Mesenchymal stem cell (in vitro differentiated cells and primary cell): ENCODE data around the gene MNX1.

ENCODE experiments used
- DNase-seq: peaks from one replicate; pipeline ENCODE4 v3.0.0-alpha.2; 2013
- H2AFZ ChIP-seq: one replicate; pipeline ENCODE4 v1.6.1; 2013; ENCODE audit warnings: low read depth, mild to moderate bottlenecking, control low read depth, inconsistent platforms, low read length, moderate library complexity
- H2AK5ac ChIP-seq: 2 replicates; pipeline ENCODE4 v1.6.1; 2013; ENCODE audit warnings: low read length, moderate library complexity, mild to moderate bottlenecking, inconsistent platforms; ENCODE audit not compliant: severe bottlenecking
- H2BK120ac ChIP-seq: one replicate; pipeline ENCODE4 v1.6.1; 2013; ENCODE audit warnings: low read depth, mild to moderate bottlenecking, inconsistent platforms, low read length, moderate library complexity
- H2BK12ac ChIP-seq, 2 experiments: one replicate each; pipeline ENCODE4 v1.6.1; 2013; ENCODE audit warnings: inconsistent platforms in 2 of 2, low read length in 2 of 2, mild to moderate bottlenecking in 2 of 2, moderate library complexity in 2 of 2, control low read depth in 1 of 2
- H2BK15ac ChIP-seq: one replicate; pipeline ENCODE4 v1.6.1; 2013; ENCODE audit warnings: mild to moderate bottlenecking, low read depth, inconsistent platforms; ENCODE audit not compliant: poor library complexity, severe bottlenecking
- H2BK5ac ChIP-seq: 2 replicates; pipeline ENCODE4 v1.6.1; 2013; ENCODE audit warnings: low read depth, mild to moderate bottlenecking, low read length, control low read depth, inconsistent platforms; ENCODE audit not compliant: poor library complexity, severe bottlenecking
- H3K14ac ChIP-seq, 2 experiments: one replicate each; pipeline ENCODE4 v1.6.1; 2013; ENCODE audit warnings: inconsistent platforms in 2 of 2, low read length in 2 of 2, control low read depth in 1 of 2, mild to moderate bottlenecking in 1 of 2, moderate library complexity in 1 of 2
- H3K18ac ChIP-seq, 2 experiments: one replicate each; pipeline ENCODE4 v1.6.1; 2013; ENCODE audit warnings: inconsistent platforms in 2 of 2, low read length in 2 of 2, control low read depth in 1 of 2, low read depth in 1 of 2, mild to moderate bottlenecking in 1 of 2
- H3K23ac ChIP-seq, 2 experiments: one replicate each; pipeline ENCODE4 v1.6.1; 2013; ENCODE audit warnings: inconsistent platforms in 2 of 2, low read length in 2 of 2, mild to moderate bottlenecking in 2 of 2, moderate library complexity in 2 of 2, control low read depth in 1 of 2
- H3K27ac ChIP-seq: 2 replicates; pipeline ENCODE4 v1.5.1; 2013; ENCODE audit warnings: mild to moderate bottlenecking, moderate library complexity, low read length, control low read depth, inconsistent platforms; ENCODE audit not compliant: poor library complexity, severe bottlenecking
- H3K27me3 ChIP-seq, 2 experiments: 2 replicates each; pipeline versions ENCODE4 v1.6.1 to v1.7.0; 2013; ENCODE audit warnings: low read length in 2 of 2, mild to moderate bottlenecking in 2 of 2, moderate library complexity in 2 of 2, control low read depth in 1 of 2, inconsistent platforms in 1 of 2; ENCODE audit not compliant: control insufficient read depth in 1 of 2, insufficient read depth in 1 of 2
- H3K36me3 ChIP-seq, 2 experiments: 2 replicates each; pipeline versions ENCODE4 v1.6.1 to v1.7.0; 2013; ENCODE audit warnings: low read length in 2 of 2, control low read depth in 1 of 2, inconsistent platforms in 1 of 2, low read depth in 1 of 2, mild to moderate bottlenecking in 1 of 2; ENCODE audit not compliant: insufficient read depth in 2 of 2, control insufficient read depth in 1 of 2
- H3K4ac ChIP-seq, 2 experiments: one replicate each; pipeline ENCODE4 v1.6.1; 2013; ENCODE audit warnings: inconsistent platforms in 2 of 2, low read length in 2 of 2, mild to moderate bottlenecking in 2 of 2, moderate library complexity in 2 of 2, control low read depth in 1 of 2, low read depth in 1 of 2
- H3K4me1 ChIP-seq: 2 replicates; pipeline ENCODE4 v1.6.1; 2013; ENCODE audit warnings: low read depth, low read length, control low read depth; ENCODE audit not compliant: control insufficient read depth, insufficient read depth
- H3K4me2 ChIP-seq: 2 replicates; pipeline ENCODE4 v1.6.1; 2013; ENCODE audit warnings: low read length, mild to moderate bottlenecking, inconsistent platforms; ENCODE audit not compliant: poor library complexity, severe bottlenecking
- H3K4me3 ChIP-seq, 2 experiments: 2 replicates each; pipeline versions ENCODE4 v1.5.1 to v1.7.0; 2013; ENCODE audit warnings: low read length in 2 of 2, mild to moderate bottlenecking in 2 of 2, control low read depth in 1 of 2, low read depth in 1 of 2; ENCODE audit not compliant: insufficient read depth in 1 of 2
- H3K79me1 ChIP-seq: replicated peaks from 2 replicates; pipeline ENCODE4 v1.6.1; 2013; ENCODE audit warnings: mild to moderate bottlenecking, control low read depth, low read length, inconsistent platforms; ENCODE audit not compliant: poor library complexity, severe bottlenecking
- H3K9ac ChIP-seq: 2 replicates; pipeline ENCODE4 v1.7.0; 2013; ENCODE audit warnings: mild to moderate bottlenecking, low read length, moderate library complexity
- H3K9me3 ChIP-seq: 2 replicates; pipeline ENCODE4 v1.7.0; 2013; ENCODE audit warnings: mild to moderate bottlenecking, low read length; ENCODE audit not compliant: control insufficient read depth
- H4K8ac ChIP-seq: one replicate; pipeline ENCODE4 v1.6.1; 2013; ENCODE audit warnings: inconsistent platforms, mild to moderate bottlenecking, low read length, moderate library complexity
- H4K91ac ChIP-seq: one replicate; pipeline ENCODE4 v1.6.1; 2013; ENCODE audit warnings: mild to moderate bottlenecking, low read length, inconsistent platforms
- WGBS: methylation state at CpG from one replicate; pipeline ENCODE4 v1.1.7; 2013; ENCODE audit warnings: mixed read lengths; 5-methylcytosine and 5-hydroxymethylcytosine counted together

Gene MNX1

GRCh38 chr7:157032644-157033482 is 22.4 kb upstream of the MNX1 start:
- no peaks in the 10 kb centered on the region for H3K36me3 ChIP-seq
- H3K9me3 ChIP-seq, result peaks cover 17% of the 10 kb centered on the region
- WGBS, result 78% methylated on average over 25 of the region's 25 CpGs
- no peak overlapping the region for H3K4ac ChIP-seq
- H2BK15ac ChIP-seq, result no peak overlapping the region
- H3K14ac ChIP-seq, result no peak overlapping the region
- H3K79me1 ChIP-seq, result no peaks in the 10 kb centered on the region
- H3K27ac ChIP-seq, result no peak overlapping the region
- H3K27me3 ChIP-seq, result peaks cover 9 to 48% of the 10 kb centered on the region in 2 experiments
- DNase-seq, result no peak
- no peak overlapping the region for H4K91ac ChIP-seq
- H3K4me2 ChIP-seq, result no peak overlapping the region
- no peak overlapping the region for H2AFZ ChIP-seq
- no peak overlapping the region for H3K23ac ChIP-seq
- no peak overlapping the region for H2BK5ac ChIP-seq
- H2BK120ac ChIP-seq, result no peak overlapping the region
- no peak overlapping the region for H3K9ac ChIP-seq
- no peak overlapping the region for H2BK12ac ChIP-seq
- H3K4me1 ChIP-seq, result no peaks in the 10 kb centered on the region
- no peak overlapping the region for H2AK5ac ChIP-seq
- no peak overlapping the region for H3K18ac ChIP-seq
- H4K8ac ChIP-seq, result no peak overlapping the region
- no peak overlapping the region for H3K4me3 ChIP-seq

GRCh38 chr7:157032128-157032527 is 21.7 kb upstream of the MNX1 start:
- Histone ChIP-seq H4K91ac (no peak overlapping the region), H2BK15ac (no peak overlapping the region), H2BK12ac (no peak overlapping the region), H4K8ac (no peak overlapping the region), H2BK5ac (no peak overlapping the region), H2AK5ac (no peak overlapping the region), H3K14ac (no peak overlapping the region), H3K4me1 (no peaks in the 10 kb centered on the region), H3K4me3 (no peak overlapping the region), H3K9ac (no peak overlapping the region), H2AFZ (no peak overlapping the region), H3K4ac (no peak overlapping the region), H3K23ac (no peak overlapping the region), H3K27me3 (peaks cover 16 to 46% of the 10 kb centered on the region in 2 experiments), H2BK120ac (no peak overlapping the region), H3K79me1 (no peaks in the 10 kb centered on the region), H3K4me2 (no peak overlapping the region), H3K18ac (no peak overlapping the region), H3K36me3 (no peaks in the 10 kb centered on the region), H3K9me3 (peaks cover 14% of the 10 kb centered on the region), H3K27ac (no peak overlapping the region)
- 88% methylated on average over 3 of the region's 4 CpGs for WGBS
- no peak for DNase-seq

GRCh38 chr7:157028199-157028903 is 17.9 kb upstream of the MNX1 start:
- H4K8ac ChIP-seq, result no peak overlapping the region
- H3K9ac ChIP-seq, result no peak overlapping the region
- no peak overlapping the region for H2AK5ac ChIP-seq
- 73% methylated on average over 13 of the region's 16 CpGs for WGBS
- H2AFZ ChIP-seq, result no peak overlapping the region
- no peak overlapping the region for H3K4ac ChIP-seq
- no peak overlapping the region for H4K91ac ChIP-seq
- H2BK5ac ChIP-seq, result no peak overlapping the region
- H2BK15ac ChIP-seq, result no peak overlapping the region
- no peaks in the 10 kb centered on the region for H3K4me1 ChIP-seq
- no peak overlapping the region for H3K27ac ChIP-seq
- no peak for DNase-seq
- H3K27me3 ChIP-seq, result peaks cover 40 to 77% of the 10 kb centered on the region in 2 experiments
- no peaks in the 10 kb centered on the region for H3K36me3 ChIP-seq
- H3K14ac ChIP-seq, result no peak overlapping the region
- no peak overlapping the region for H3K4me3 ChIP-seq
- H2BK12ac ChIP-seq, result no peak overlapping the region
- H3K9me3 ChIP-seq, result no peaks in the 10 kb centered on the region
- no peak overlapping the region for H2BK120ac ChIP-seq
- no peak overlapping the region for H3K18ac ChIP-seq
- no peak overlapping the region for H3K23ac ChIP-seq
- no peak overlapping the region for H3K4me2 ChIP-seq
- H3K79me1 ChIP-seq, result no peaks in the 10 kb centered on the region

GRCh38 chr7:157027568-157028198 is 17.2 kb upstream of the MNX1 start:
- H2AFZ ChIP-seq, result no peak overlapping the region
- H3K4ac ChIP-seq, result no peak overlapping the region
- no peak for DNase-seq
- WGBS, result 91% methylated on average over 10 of the region's 11 CpGs
- peaks cover 46 to 78% of the 10 kb centered on the region in 2 experiments for H3K27me3 ChIP-seq
- H2BK120ac ChIP-seq, result no peak overlapping the region
- H2BK15ac ChIP-seq, result no peak overlapping the region
- H3K14ac ChIP-seq, result no peak overlapping the region
- H3K79me1 ChIP-seq, result no peaks in the 10 kb centered on the region
- no peak overlapping the region for H2BK5ac ChIP-seq
- no peak overlapping the region for H4K8ac ChIP-seq
- H3K27ac ChIP-seq, result no peak overlapping the region
- no peak overlapping the region for H4K91ac ChIP-seq
- H2AK5ac ChIP-seq, result no peak overlapping the region
- H3K9ac ChIP-seq, result no peak overlapping the region
- H3K4me3 ChIP-seq, result no peak overlapping the region
- H2BK12ac ChIP-seq, result no peak overlapping the region
- no peak overlapping the region for H3K18ac ChIP-seq
- H3K23ac ChIP-seq, result no peak overlapping the region
- no peaks in the 10 kb centered on the region for H3K4me1 ChIP-seq
- no peaks in the 10 kb centered on the region for H3K9me3 ChIP-seq
- no peak overlapping the region for H3K4me2 ChIP-seq
- no peaks in the 10 kb centered on the region for H3K36me3 ChIP-seq
